Prostate gland (tissue), 2 donors: ENCODE results near the gene C3orf38.
"Not testable (repeated sequence)": the region's sequence is repeated elsewhere in the genome, so short reads cannot be mapped to it uniquely, and the experiment has no call there.

Experiments
- POLR2A ChIP-seq: fragments of 450-650 bp; IDR thresholded peaks from one replicate; pipeline ENCODE4 v1.6.1; 2016; ENCODE audit warnings: antibody characterized with exemption, mild to moderate bottlenecking
- TF ChIP-seq, protein P1 (sequence below), 4 experiments: fragments of 200-600 bp in 2 of 4; fragments of 450-650 bp in 2 of 4; sonication (generic) in 2 of 4; IDR thresholded peaks; 1 replicate in 3 of 4; 2 replicates in 1 of 4; pipeline ENCODE4 v1.5.1; 2016 to 2019; ENCODE audit warnings: antibody characterized with exemption in 4 of 4, mild to moderate bottlenecking in 2 of 4, moderate library complexity in 2 of 4

DNA sequence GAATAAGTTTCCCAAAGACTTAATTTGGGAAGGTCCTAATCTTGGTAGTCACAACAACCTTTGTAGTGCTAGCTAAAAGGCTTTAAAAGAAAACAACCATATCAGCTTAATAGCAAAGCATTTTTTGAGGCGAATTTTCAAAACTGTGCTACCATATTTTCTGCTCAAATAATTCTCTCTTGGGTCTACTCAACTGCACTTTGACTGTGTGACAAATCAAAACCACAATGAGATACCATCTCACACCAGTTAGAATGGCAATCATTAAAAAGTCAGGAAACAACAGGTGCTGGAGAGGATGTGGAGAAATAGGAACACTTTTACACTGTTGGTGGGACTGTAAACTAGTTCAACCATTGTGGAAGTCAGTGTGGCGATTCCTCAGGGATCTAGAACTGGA is 31.2 kb upstream of the C3orf38 start:
- TF ChIP-seq, protein P1, sequence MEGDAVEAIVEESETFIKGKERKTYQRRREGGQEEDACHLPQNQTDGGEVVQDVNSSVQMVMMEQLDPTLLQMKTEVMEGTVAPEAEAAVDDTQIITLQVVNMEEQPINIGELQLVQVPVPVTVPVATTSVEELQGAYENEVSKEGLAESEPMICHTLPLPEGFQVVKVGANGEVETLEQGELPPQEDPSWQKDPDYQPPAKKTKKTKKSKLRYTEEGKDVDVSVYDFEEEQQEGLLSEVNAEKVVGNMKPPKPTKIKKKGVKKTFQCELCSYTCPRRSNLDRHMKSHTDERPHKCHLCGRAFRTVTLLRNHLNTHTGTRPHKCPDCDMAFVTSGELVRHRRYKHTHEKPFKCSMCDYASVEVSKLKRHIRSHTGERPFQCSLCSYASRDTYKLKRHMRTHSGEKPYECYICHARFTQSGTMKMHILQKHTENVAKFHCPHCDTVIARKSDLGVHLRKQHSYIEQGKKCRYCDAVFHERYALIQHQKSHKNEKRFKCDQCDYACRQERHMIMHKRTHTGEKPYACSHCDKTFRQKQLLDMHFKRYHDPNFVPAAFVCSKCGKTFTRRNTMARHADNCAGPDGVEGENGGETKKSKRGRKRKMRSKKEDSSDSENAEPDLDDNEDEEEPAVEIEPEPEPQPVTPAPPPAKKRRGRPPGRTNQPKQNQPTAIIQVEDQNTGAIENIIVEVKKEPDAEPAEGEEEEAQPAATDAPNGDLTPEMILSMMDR (IDR thresholded peaks at IDR 0.05), result not testable (repeated sequence)
- TF ChIP-seq POLR2A, result not testable (repeated sequence)
